RPMI7951 (cell line): ENCODE data around the gene SPRY4. TPM values are rescaled to one million over a fixed set of nuclear protein-coding genes. Genes with fewer than 3 reads are reported as not detected.
"Not testable (repeated sequence)": the region's sequence is repeated elsewhere in the genome, so short reads cannot be mapped to it uniquely, and the experiment has no call there.

ENCODE experiments used
- DNase-seq: peaks from one replicate; pipeline ENCODE4 v3.0.0-alpha.2; 2012; ENCODE audit warnings: low read depth
- total RNA-seq: library from RNA; depleted of rRNA; stranded (reverse); fragments of >200 nt; shearing (Covaris generic); gene quantifications from 2 replicates; pipeline ENCODE4 v1.2.3, GENCODE V29; 2014

SPRY4 gene
- total RNA-seq, 1 experiment from 2014 or later: 23.7 TPM

DNA sequence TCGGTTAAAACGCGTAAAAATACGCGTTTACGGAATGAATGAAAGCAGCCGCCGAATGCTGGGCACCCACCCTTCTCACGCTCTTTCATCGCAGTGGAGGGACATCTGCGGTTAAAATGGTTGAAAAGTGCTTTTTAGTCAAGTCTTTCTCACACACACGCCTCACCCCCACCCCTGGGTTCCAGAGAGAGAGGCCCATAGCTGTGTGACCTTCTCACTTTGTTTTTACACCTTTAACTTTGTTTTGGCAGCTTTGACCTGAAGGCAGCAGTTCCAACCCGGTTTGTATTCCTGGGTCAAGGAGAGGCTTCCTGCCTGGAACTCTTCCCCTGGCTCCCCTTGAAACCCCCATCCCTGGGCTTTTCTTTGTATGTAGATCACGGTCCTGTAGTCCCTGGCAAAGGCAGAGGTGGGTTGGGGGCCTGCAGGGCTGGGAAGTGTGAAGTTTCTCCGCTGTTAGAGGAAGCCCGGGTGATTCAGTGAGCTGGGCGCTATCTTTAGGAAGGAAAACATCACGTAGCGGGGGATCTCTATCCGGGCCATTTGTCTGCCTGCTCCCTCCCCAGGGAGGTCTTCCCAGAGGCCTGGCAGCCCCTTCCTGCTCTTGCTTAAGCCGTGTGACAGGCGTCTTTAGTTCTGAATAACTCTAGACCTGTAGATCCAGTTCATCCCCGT is 29.6 kb downstream of the SPRY4 start:
- DNase-seq: no peak

DNA sequence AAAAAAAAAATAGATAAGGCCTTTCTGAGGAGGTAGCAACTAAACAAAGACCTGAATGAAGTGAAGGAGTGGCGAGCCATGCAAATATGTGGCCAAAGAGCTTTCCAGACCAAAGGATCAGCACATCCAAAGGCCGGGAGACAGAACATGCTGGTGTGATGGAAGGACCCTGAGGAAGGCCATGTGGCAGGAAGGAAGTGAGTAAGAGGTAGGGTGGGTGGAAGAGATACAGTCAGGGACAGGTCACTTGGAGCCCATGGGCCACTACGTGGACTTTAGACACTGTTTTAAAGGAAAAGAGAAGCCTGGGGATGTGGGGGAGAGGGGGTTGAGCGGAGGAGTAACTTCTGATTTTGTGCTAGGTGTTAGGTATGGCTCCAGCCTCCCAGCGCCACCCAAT is 31.3 kb downstream of the SPRY4 start:
- DNase-seq: peak; percentile 75

DNA sequence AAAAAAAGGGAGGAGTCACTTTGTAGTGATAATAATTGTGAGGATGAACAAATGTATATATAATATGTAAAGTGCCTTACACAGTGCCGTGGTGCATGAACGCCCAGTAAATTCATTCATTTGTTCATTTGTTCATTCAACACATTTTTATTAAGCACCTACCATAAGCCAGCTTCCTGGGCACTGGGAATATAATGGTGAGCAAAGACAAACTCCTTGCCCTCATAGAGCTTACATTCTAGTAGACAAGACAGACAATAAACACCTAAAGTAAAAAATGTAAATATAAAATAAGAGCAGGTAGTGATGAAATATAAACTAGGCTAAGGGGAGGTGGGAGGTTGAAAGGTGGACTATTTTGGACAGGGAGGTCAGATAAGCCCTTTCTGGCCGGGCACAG is 32.0 kb downstream of the SPRY4 start:
- no peak for DNase-seq

DNA sequence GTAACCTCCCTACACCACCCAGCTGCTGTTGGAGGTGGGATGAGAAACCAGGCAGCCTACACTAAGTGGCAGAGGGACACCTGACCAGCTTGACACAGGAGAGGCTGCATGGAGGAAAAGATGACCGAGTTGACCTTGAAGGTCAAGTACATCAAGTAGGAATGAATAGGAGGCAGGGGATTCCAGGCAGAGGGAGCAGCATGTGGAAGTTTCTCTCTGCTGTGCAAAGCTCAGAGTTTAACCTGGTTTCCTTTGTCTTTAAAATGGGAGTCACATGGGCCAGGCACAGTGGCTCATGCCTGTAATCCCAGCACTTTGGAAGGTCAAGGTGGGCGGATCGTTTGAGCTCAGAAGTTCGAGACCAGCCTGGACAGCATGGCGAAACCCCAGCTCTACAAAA is 32.6 kb downstream of the SPRY4 start:
- DNase-seq: no peak

DNA sequence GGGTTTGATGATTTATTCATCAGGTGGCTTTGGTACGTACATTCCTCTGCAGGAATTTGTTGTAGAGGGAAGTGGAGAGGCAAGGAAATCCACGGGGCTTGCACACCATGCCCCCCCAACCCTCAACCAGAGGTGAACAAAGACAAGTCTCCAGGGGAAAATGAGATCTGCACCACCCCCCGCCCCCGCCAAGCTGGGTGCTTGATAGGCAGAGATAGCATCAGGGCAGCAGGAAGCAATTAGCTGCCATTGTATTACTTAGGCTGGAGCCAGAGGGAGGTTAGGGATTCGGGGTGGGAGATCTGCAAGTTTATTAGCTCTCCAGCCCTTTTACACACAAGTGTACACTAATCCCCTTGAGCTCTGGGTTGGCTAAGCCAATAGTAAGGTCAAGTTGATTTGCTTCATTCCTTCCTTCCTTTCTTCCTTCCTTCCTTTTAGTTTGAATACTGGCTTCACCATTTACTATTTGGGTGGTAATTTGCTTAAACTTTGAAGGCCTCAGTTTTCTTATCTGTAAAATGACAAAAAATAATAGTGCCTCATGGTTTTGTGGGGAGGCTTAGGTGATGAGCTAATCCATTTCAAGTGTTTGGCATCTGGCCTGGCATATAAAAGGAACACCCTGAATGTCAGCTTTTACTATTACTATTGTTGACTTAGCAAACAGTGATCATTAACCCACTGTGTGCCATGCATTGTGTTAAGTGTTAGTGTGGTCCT is 34.1 kb downstream of the SPRY4 start:
- no peak for DNase-seq

DNA sequence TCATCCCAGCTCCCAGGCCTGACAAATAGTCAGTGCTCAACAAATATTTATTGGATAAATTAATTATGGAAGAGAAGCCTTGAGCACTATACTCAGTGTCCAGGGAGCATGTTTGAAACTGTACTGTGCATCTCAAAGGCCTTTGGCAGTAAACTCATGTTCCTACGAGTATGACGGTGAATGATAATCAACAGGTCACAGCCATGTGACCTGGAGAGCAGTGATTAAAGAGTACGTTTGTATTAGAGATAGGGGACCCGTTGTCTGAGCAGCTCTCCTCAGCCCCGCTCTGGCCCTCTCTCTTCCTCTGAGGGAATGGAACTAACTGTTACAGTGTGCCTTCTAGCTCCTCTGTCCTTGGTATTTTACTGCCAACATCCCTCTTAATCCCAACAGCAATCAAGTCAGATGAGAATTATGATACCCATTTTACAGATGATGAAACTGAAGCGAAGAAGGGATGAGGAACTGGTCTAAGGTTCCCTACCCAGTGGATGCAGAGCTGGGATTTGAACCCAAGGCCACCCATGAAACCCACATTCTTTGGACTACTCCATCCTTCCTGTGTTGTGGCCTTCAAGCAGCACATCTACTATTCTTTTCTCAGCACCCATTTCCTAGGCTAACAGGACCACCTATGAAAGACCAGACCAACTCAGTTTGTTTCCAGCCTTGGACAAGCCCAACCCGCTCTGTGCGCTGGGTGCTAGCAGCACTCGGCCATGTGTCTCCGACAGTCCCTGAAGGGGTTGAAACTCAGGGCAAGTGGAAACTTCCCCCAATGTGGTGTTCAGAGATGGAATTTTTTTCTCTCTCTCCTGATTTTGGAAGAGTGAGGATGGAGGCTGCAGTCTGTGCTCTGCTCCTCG is 34.9 kb downstream of the SPRY4 start:
- DNase-seq: no peak

DNA sequence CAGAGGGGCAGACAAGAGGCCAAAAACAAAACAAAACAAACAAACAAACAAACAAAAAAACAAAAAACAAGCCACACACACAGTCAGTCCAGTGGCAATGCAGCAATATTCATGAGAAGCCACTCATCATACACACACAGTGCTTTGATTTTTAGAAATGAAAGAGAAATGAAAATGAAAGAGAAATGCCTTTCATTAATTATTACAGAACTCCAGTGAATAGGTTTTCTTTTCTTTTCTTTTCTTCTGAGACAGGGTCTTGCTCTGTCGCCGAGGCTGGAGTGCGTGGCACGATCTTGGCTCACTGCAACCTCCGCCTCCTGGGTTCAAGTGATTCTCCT is 36.9 kb downstream of the SPRY4 start:
- no peak for DNase-seq

DNA sequence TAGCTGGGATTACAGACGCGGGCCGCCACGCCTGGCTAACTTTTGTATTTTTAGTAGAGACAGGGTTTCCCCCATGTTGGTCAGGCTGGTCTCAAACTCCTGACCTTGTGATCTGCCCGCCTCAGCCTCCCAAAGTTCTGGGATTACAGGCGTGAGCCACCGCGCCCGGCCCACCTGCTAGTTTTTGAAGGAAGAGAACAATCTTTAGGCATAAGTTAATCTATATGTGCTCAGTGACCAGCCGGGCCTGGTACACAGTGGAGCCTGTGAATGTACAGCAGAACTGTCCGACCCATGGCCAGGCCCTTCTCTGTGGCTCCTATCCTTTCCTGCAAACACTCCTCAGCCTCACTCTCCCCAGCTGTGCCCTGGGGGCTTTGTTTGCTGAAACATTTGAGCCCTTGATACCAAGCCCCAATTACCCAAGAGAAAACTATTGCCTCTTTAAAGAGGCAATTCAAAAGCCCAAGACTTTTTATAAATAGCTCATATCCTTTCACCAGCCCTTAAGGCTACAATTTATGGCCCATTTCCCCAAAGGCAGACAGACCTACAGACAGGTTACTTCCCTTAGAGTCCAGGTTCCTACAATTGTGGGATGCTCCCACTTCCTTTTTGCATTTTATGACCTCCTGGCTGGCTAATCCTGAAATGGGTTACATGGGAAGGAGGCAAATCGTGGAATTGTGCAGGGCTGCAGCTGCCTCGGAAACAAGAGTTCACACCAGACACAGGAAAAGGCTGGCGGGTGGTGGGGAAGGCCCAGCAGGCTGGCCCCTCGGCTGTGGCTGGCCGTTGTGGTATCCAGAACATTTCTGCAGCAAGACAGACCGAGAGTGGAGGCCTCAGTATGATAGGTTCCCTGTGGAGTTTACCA is 37.5 kb downstream of the SPRY4 start:
- DNase-seq: no peak

DNA sequence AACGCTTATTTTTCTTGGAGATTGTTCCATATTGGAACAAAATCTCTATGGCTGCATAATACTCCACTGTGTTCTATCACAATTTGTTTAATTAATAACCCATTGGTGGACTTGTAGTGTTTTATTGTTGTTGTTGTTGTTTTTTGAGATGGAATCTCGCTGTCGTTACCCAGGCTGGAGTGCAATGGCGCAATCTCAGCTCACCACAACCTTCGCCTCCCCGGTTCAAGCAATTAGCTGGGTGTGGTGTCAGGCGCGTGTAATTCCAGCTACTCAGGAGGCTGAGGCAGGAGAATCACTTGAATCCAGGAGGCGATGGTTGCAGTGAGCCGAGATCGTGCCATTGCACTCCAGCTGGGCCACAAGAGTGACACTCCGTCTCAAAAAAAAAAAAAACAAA is 38.7 kb downstream of the SPRY4 start:
- no peak for DNase-seq

DNA sequence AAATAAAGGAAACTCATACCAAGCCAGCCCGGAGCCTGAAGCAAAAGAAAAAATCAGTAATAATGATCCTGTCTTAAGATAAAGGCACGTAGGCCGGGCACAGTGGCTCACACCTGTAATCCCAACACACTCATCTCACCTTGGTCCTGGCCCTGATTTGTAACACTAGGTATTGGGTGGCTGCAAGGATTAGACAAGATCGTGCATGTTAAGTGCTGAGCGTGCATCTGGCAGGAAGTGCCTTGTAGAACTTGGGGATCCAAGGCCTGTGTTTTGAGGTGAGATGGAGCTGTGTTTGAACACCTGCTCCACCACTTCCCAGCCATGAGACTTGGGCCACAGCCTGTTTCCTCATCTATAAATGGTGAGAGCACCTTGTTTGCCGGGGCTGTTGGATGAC is 41.5 kb downstream of the SPRY4 start:
- no peak for DNase-seq

DNA sequence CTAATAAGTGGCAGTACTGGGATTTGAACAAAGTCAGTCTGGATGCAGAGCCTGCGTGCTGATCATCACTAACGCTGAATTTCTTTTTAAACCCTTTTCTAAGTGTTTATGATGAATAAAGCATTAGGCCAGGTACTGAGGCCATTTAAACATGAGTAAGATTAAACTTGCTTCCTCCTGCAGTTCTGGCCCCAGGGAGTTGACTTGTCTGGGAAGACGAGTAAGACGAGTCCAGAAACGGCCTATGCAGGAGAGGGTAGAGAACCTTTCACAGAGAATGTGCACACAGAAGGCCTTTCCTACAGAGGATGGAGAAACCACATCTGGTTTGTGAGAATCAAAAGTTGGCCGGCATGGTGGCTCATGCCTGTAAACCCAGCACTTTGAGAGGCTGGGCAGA is 42.9 kb downstream of the SPRY4 start:
- no peak for DNase-seq

DNA sequence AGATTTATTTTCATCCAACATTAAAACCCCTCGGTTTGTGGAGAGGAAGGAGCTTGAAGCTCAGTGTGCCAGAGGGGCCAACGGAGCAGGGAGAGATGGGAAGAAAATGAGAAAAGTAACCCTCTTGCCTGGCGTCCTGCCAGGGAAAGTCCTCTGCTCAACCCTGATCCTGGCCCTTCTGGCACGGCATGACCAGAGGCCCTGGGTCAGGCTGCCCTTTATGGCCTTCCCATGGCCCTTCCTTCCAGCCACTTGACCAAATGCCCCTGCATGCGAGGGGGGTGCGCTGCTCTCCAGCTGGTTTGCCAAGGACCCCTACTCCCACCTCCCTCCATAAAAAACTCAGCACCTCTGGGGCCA is 43.8 kb downstream of the SPRY4 start:
- DNase-seq: peak; percentile 36

DNA sequence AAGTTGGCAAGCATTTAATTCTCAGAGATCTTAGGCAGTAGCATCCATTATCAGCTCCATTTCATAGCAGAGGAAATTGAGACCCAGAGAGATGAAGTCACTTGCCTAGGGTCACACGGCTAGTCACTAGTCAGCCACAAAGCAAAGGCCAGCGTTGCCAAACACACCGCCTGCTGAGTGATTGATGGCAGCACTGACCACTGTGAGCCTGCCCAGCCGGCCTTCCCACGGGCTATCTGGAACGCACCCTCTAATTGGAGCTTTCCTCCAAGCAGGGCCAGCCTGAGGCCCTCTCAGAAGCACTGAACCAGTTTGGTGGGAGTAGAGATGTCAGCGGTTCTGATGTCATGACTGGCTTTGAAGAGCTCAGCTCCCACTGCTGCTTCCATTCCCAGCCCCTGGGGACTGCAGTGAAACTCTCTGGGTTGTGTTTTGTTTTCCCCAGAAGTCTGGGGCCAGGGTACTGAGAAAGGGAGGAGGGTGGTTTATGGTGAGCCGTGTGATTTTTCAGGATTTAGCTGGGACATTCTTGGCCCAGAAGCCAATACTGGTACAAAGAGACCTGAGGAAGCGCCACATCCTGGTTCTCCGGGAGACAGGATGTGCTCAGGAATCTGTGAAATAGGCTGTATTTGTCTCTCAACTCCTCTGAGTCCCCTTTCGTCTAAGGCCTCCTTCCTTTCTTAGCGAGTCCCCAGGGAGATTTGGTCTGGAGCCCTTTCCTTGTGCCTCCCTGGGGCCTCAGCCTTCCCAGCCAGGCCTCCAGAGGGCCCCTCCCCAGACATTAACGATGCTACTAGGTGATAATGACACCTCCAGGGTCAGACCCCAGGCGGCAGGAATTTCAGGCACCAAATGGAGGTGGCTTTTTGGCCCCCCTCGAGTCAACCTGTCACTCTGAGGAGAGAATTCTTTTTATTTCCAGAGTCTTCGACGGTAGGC is 44.5 kb downstream of the SPRY4 start:
- peak; percentile 95 for DNase-seq

DNA sequence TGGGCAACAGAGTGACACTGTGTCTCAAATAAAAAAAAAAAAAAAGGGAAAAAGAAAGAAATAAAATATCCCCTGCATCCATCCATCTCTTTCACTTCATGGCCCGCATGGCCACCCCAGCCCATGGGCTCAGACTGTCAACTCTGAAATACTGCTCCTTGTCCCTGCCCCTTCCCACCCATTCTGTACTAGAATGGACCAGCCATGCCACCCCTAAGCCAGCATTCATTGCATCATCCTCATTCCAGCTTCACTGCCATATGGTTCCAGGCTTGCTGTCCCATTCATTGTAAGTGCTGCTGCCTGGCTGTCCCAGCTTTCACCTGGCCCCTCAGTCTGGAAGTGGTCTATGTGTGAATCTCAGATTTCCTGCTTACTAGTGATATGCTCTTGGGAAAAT is 46.2 kb downstream of the SPRY4 start:
- DNase-seq: no peak

DNA sequence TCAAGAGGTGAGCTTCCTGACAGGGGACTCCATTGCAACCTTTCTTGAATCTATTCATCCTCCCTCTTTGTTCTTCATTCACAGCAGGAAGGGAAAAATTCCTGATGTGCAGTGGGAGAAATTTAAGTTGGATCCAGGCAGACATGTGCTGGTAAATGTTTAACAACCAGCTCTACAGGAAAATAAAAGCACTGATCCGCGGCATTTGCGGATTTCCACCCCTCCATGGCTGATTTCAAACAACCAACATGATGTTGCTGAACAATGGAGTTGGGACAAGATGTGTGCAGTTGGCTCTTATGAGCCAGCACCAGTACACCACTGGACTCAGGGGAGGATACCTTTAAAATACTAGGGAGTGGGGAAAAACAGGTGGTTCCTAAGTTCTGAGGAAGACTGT is 47.0 kb downstream of the SPRY4 start:
- DNase-seq: no peak

DNA sequence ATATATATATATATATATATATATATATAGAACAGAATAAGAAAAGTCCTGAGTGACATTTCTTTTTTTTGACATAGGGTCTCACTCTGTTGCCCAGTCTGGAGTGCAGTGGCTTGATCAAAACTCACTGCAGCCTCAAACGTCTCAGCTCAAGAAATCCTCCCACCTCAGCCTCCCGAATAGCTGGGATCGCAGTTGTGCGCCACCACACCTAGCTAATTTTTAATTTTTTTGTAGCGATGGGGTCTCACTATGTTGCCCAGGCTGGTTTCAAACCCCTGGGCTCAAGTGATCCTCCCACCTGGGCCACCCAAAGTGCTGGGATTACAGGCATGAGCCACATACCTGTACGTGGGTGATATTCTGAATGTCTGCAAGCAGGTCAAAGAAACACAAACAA is 48.3 kb downstream of the SPRY4 start:
- no peak for DNase-seq

DNA sequence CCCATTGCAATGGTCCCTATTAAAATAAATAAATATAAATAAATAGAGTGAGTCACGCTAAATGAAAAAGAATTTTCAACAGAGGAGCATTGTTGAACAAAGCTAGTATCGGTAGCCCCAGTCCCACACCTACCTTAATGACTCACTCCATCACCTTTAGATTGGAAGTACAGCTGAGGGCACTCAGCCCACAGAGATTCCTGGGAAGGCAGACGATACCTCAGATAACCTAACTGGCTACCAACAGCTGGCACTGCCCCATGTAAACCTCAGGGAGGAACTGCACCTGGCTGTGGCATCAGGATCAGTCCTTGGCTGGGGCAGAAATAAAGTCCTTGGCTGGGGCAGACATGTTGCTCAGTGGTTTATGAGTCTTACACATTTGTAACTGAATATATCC is 49.3 kb downstream of the SPRY4 start:
- DNase-seq: no peak

DNA sequence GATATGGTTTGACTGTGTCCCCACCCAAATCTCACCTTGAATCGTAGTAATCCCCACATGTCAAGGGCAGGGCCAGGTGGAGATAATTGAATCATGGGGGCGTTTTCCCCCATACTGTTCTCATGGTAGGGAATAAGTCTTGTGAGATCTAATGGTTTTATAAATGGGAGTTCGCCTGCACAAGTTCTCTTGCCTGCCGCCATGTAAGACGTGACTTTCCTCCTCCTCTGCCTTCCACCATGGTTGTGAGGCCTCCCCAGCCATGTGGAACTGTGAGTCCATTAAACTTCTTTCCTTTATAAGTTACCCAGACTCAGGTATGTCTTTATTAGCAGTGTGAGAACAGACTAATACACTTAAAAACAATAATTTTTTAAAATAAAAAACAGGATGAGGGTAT is 52.2 kb downstream of the SPRY4 start:
- not testable (repeated sequence) for DNase-seq

DNA sequence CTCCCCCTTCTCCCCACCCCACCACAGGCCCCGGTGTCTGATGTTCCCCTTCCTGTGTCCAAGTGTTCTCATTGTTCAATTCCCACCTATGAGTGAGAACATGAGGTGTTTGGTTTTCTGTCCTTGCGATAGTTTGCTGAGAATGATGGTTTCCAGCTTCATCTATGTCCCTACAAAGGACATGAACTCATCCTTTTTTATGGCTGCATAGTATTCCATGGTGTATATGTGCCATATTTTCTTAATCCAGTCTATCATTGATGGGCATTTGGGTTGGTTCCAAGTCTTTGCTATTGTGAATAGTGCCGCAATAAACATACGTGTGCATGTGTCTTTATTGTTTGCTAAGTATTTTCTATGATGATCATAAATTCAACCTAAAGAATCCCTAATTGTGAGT is 60.7 kb downstream of the SPRY4 start:
- not testable (repeated sequence) for DNase-seq

DNA sequence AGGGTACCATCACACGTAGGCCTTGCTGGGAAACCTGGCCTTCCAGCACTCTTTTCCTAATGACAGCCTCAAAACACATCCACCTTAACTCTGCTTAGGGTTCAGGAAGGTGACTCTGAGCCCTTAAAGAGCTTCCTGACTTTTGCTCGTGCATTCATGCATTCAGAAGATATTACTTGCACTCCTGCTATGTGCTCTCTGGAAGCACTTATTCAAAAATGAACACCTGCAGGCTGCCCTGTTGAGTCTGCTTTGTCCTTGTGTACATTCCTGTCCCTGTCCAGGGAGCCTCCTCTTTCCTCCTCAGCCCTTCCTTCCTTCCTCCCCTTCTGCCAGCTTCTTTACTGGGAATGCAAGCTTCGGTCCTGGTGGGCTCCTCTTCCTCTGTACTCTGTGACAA is 61.5 kb downstream of the SPRY4 start:
- no peak for DNase-seq

DNA sequence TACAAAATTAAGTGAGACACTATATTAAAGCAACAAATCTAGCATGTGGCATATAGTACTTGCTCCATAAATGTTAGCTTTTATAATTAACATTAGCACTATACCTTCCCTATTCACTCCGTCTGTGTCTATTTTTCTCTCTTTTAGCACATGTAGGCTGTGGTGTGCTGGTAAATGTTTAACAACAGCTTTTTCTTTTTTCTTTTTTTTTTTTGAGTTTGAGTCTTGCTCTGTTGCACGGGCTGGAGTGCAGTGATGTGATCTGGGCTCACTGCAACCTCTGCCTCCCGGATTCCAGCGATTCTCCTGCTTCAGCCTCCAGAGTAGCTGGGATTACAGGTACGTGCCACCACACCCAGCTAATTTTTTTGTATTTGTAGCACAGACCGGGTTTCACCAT is 62.1 kb downstream of the SPRY4 start:
- DNase-seq: no peak
